Osteoblast (primary cell): ENCODE measurements around the gene DDX10. TPM values are rescaled to one million over a fixed set of nuclear protein-coding genes. Genes with fewer than 3 reads are reported as not detected.

Experiments used
- DNase-seq: peaks from one replicate; pipeline ENCODE4 v3.0.0; 2011; ENCODE audit warnings: low spot score, mixed read lengths; ENCODE audit not compliant: insufficient read length; ENCODE audit errors: missing footprints
- H2AFZ ChIP-seq: 2 replicates; pipeline ENCODE4 v1.6.0; 2011; ENCODE audit warnings: mild to moderate bottlenecking, low read length
- H3K27ac ChIP-seq: 2 replicates; pipeline ENCODE4 v1.5.1; 2011; ENCODE audit warnings: mild to moderate bottlenecking, low read depth, low read length, moderate library complexity
- H3K27me3 ChIP-seq: 2 replicates; pipeline ENCODE4 v1.6.0; 2012; ENCODE audit warnings: mild to moderate bottlenecking, control low read depth, inconsistent platforms, low read length, moderate library complexity; ENCODE audit not compliant: insufficient read depth
- H3K36me3 ChIP-seq: 2 replicates; pipeline ENCODE4 v1.5.1; 2011; ENCODE audit warnings: mild to moderate bottlenecking, low read length, control low read depth, moderate library complexity; ENCODE audit not compliant: insufficient read depth
- H3K4me1 ChIP-seq: 2 replicates; pipeline ENCODE4 v1.5.1; 2011; ENCODE audit warnings: mild to moderate bottlenecking, low read length, control low read depth, moderate library complexity; ENCODE audit not compliant: insufficient read depth
- H3K4me2 ChIP-seq: 2 replicates; pipeline ENCODE4 v1.6.0; 2011; ENCODE audit warnings: mild to moderate bottlenecking, low read length; ENCODE audit not compliant: insufficient read depth
- H3K4me3 ChIP-seq: fragments of 200-600 bp; sonication (generic); 3 replicates; pipeline ENCODE4 v1.5.1; 2012; ENCODE audit warnings: mild to moderate bottlenecking, low read length, inconsistent platforms; ENCODE audit not compliant: insufficient read depth
- H3K79me2 ChIP-seq: 2 replicates; pipeline ENCODE4 v1.6.0; 2012; ENCODE audit warnings: mild to moderate bottlenecking, low read length, control low read depth, inconsistent platforms; ENCODE audit not compliant: insufficient read depth
- H3K9me3 ChIP-seq: 2 replicates; pipeline ENCODE4 v1.5.1; 2011; ENCODE audit warnings: low read depth, low read length, control low read depth
- H4K20me1 ChIP-seq: 2 replicates; pipeline ENCODE4 v1.6.0; 2012; ENCODE audit warnings: mild to moderate bottlenecking, low read length, control low read depth; ENCODE audit not compliant: insufficient read depth
- total RNA-seq: library from RNA; depleted of rRNA; stranded (reverse); fragments of >200 nt; gene quantifications from 2 replicates; pipeline ENCODE4 v1.2.3, GENCODE V29; 2012
- TF ChIP-seq, protein P1 (sequence below): IDR thresholded peaks from 2 replicates; pipeline ENCODE4 v1.5.1; 2011; ENCODE audit warnings: mild to moderate bottlenecking, low read depth, low read length, moderate library complexity; ENCODE audit errors: extremely low read depth

Gene DDX10
- total RNA-seq, 1 donor = 16.6 TPM

DNA sequence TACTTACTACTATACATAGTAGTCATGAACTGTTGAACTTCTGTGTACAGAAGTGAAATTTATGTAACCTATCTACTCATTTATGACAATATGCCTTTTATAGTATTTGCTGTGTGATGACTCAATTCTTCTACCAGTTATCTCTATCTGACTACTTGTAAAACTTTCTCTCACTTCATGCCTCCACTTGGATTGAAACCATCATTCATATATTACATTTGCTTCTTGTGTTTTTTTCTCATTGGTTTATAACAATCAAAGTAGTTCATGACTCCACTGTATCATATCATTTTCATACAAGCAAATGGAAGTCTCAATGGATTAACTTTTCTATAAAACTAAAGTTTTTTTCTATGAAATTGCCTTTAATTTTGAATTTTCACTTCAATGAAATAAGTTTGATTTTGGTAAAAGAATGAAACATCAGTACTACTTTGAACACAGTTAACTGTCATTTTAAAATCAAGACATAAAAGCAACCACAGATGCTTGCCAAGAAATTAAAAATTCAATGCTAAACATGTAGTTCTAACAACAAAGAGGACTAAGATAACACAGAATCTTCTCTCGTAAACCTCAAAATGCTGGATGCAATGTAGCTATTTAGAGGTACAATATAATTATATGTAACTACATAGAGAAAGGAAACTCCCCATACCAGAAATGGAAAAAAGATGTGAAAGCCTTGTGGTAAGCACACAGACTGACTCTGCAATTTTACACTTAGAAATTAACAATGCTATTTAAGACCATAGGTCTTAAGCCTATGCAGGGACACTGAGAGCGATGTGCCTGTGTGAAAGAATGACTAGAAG lies 43.7 kb upstream of the DDX10 start:
- H3K27ac ChIP-seq = no peak overlapping the region
- no peak overlapping the region for H2AFZ ChIP-seq
- no peaks in the 10 kb centered on the region for H3K27me3 ChIP-seq
- H3K79me2 ChIP-seq = no peaks in the 10 kb centered on the region
- peaks cover 11% of the 10 kb centered on the region for H3K4me1 ChIP-seq
- no peak for DNase-seq
- no peaks in the 10 kb centered on the region for H4K20me1 ChIP-seq
- no peak overlapping the region for H3K4me2 ChIP-seq
- TF ChIP-seq, protein P1, sequence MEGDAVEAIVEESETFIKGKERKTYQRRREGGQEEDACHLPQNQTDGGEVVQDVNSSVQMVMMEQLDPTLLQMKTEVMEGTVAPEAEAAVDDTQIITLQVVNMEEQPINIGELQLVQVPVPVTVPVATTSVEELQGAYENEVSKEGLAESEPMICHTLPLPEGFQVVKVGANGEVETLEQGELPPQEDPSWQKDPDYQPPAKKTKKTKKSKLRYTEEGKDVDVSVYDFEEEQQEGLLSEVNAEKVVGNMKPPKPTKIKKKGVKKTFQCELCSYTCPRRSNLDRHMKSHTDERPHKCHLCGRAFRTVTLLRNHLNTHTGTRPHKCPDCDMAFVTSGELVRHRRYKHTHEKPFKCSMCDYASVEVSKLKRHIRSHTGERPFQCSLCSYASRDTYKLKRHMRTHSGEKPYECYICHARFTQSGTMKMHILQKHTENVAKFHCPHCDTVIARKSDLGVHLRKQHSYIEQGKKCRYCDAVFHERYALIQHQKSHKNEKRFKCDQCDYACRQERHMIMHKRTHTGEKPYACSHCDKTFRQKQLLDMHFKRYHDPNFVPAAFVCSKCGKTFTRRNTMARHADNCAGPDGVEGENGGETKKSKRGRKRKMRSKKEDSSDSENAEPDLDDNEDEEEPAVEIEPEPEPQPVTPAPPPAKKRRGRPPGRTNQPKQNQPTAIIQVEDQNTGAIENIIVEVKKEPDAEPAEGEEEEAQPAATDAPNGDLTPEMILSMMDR = no peak
- no peak overlapping the region for H3K4me3 ChIP-seq
- no peaks in the 10 kb centered on the region for H3K36me3 ChIP-seq
- H3K9me3 ChIP-seq = no peaks in the 10 kb centered on the region

GRCh38 chr11:108622341-108622740 lies 42.5 kb upstream of the DDX10 start:
- H3K27ac ChIP-seq = no peak overlapping the region

DNA sequence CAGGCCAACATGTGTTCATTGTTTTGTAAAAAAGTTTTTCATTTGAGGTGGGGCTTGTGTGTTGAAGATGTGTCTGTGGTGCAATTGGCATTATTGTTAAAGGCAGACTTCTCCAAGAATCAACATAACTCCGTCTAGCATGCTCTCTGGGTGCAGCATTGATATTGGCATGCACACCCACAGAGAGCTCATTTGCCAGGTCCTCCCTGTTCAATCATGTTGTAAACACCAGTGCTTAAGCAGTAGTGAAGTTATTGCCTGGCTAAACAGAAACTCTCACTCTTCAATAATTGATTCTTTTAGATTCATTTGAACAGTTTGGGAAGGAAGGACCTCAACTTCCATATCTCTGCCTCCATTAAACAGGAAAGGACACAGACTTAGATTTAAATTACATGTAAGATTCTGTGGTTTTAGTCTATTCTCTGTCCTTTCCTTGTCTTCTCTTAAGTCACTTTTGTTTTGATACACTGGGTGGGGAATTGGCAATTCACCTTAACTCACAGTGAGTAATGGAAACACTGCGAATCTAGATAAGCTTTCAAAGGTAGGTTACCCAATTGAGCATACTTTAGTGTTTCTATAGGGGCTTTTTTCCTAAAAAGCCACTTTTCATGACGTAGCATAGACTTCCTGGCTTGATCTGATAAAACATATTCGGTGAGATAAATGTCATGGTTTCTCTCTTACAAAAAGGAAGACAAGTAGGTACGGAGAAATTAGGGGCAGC lies 40.5 kb upstream of the DDX10 start:
- no peaks in the 10 kb centered on the region for H3K9me3 ChIP-seq
- no peak overlapping the region for H2AFZ ChIP-seq
- no peaks in the 10 kb centered on the region for H3K4me1 ChIP-seq
- TF ChIP-seq, protein P1 = no peak
- H3K4me2 ChIP-seq = no peak overlapping the region
- H3K27me3 ChIP-seq = no peaks in the 10 kb centered on the region
- no peak overlapping the region for H3K4me3 ChIP-seq
- no peaks in the 10 kb centered on the region for H4K20me1 ChIP-seq
- DNase-seq = no peak
- no peaks in the 10 kb centered on the region for H3K36me3 ChIP-seq
- no peak overlapping the region for H3K27ac ChIP-seq
- H3K79me2 ChIP-seq = no peaks in the 10 kb centered on the region

More at GRCh38 chr11:108622341-108622740, 42.5 kb upstream of the DDX10 start:
- H2AFZ ChIP-seq = no peak overlapping the region
- no peak overlapping the region for H3K4me3 ChIP-seq
- no peaks in the 10 kb centered on the region for H3K9me3 ChIP-seq
- H3K27me3 ChIP-seq = no peaks in the 10 kb centered on the region
- no peak for DNase-seq
- peaks cover 2% of the 10 kb centered on the region for H3K4me1 ChIP-seq
- H3K4me2 ChIP-seq = no peak overlapping the region
- H3K79me2 ChIP-seq = no peaks in the 10 kb centered on the region
- no peaks in the 10 kb centered on the region for H4K20me1 ChIP-seq
- no peaks in the 10 kb centered on the region for H3K36me3 ChIP-seq
- TF ChIP-seq, protein P1 = no peak

DNA sequence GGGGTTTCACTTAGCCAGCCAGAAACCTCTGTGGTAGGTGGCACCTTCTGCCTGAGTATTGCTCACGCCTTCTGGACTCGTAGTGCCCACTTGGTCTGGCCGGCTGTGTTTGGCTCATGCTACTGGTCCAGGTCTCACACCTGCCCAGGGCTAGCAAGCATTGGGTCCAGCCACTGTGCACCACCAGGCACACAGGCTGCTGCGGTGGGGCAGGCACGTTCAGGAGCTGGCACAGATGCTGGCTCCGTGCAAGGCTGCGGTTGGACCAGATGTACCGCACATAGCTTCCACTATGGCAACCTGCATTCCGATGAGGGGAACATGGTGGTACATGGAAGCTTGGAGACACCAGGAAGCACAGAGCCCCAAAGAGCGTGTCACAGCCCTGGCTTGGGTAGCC lies 36.5 kb upstream of the DDX10 start:
- Histone ChIP-seq H3K4me2 (no peak overlapping the region), H3K9me3 (no peaks in the 10 kb centered on the region), H3K4me1 (no peaks in the 10 kb centered on the region), H2AFZ (no peak overlapping the region), H3K4me3 (no peak overlapping the region), H3K36me3 (no peaks in the 10 kb centered on the region), H3K27ac (no peak overlapping the region), H4K20me1 (no peaks in the 10 kb centered on the region), H3K27me3 (peaks cover 3% of the 10 kb centered on the region), H3K79me2 (no peaks in the 10 kb centered on the region)
- DNase-seq = no peak
- TF ChIP-seq, protein P1 = no peak
